ENCODE measurements around the gene COL15A1. TPM values are rescaled to one million over a fixed set of nuclear protein-coding genes. Genes with fewer than 3 reads are reported as not detected.

The COL15A1 gene
- total RNA-seq, 1 donor from 2014 or later: 15.0 TPM

GRCh38 chr9:99114049-99114440 is 170.3 kb downstream of the COL15A1 start:
- intact Hi-C loops (cut with DNase I): no loop called here

DNA sequence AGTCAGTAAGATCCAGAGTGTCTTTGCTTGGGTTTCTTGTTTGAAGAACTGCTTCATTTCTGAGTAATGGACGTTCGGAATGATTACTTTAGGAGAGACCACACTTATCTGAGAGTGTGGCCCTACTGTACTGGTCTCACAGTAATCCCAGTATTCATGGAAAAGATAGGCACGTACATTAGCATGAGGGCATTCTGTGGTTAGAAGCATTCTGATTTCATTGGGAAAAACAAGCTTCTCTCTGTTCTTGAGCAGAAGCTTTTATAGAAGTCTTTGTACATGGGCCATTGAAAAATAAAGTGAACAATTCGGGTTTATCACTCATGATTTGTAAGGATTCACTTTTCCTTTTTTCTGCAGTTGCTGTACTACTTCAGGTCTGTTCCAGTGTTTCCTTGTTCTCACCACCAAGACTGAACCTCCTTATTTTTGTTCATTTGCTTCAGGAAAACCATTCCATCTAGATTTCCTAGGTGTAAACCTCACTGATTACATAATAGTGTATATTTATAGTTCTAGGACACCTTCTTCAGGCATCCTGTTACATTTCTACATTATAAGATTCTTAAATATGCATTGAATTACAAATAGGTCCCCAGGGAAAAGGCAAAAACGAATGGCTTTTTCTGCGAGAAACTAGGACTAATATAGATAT is 171.3 kb downstream of the COL15A1 start:
- no peak for DNase-seq (ENCODE audit: extremely low spot score in 2 of 2)
- no peak overlapping the region for H3K27ac ChIP-seq
- H3K36me3 ChIP-seq: no peaks in the 10 kb centered on the region
- TF ChIP-seq POLR2AphosphoS5 (IDR thresholded peaks at IDR 0.05; ENCODE audit: insufficient read depth in 1 of 2, low read depth in 1 of 2): no peak
- TF ChIP-seq, protein P1, sequence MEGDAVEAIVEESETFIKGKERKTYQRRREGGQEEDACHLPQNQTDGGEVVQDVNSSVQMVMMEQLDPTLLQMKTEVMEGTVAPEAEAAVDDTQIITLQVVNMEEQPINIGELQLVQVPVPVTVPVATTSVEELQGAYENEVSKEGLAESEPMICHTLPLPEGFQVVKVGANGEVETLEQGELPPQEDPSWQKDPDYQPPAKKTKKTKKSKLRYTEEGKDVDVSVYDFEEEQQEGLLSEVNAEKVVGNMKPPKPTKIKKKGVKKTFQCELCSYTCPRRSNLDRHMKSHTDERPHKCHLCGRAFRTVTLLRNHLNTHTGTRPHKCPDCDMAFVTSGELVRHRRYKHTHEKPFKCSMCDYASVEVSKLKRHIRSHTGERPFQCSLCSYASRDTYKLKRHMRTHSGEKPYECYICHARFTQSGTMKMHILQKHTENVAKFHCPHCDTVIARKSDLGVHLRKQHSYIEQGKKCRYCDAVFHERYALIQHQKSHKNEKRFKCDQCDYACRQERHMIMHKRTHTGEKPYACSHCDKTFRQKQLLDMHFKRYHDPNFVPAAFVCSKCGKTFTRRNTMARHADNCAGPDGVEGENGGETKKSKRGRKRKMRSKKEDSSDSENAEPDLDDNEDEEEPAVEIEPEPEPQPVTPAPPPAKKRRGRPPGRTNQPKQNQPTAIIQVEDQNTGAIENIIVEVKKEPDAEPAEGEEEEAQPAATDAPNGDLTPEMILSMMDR (IDR thresholded peaks at IDR 0.05): no peak
- no peak for TF ChIP-seq POLR2A (IDR thresholded peaks at IDR 0.05)
- no peaks in the 10 kb centered on the region for H3K27me3 ChIP-seq
- intact Hi-C loops (cut with DNase I): no loop called here
- no peaks in the 10 kb centered on the region for H3K9me3 ChIP-seq
- peaks cover 78% of the 10 kb centered on the region for H3K4me1 ChIP-seq
- H3K4me3 ChIP-seq: no peak overlapping the region

More at GRCh38 chr9:99114049-99114440, 170.3 kb downstream of the COL15A1 start:
- no peaks in the 10 kb centered on the region for H3K27me3 ChIP-seq
- H3K36me3 ChIP-seq: no peaks in the 10 kb centered on the region
- no peak for DNase-seq (ENCODE audit: extremely low spot score in 2 of 2)
- no peak overlapping the region for H3K27ac ChIP-seq
- peaks cover 82% of the 10 kb centered on the region for H3K4me1 ChIP-seq
- no peak overlapping the region for H3K4me3 ChIP-seq
- TF ChIP-seq POLR2AphosphoS5 (IDR thresholded peaks at IDR 0.05; ENCODE audit: insufficient read depth in 1 of 2, low read depth in 1 of 2): no peak
- TF ChIP-seq, protein P1 (IDR thresholded peaks at IDR 0.05): no peak
- no peak for TF ChIP-seq POLR2A (IDR thresholded peaks at IDR 0.05)
- H3K9me3 ChIP-seq: no peaks in the 10 kb centered on the region

DNA sequence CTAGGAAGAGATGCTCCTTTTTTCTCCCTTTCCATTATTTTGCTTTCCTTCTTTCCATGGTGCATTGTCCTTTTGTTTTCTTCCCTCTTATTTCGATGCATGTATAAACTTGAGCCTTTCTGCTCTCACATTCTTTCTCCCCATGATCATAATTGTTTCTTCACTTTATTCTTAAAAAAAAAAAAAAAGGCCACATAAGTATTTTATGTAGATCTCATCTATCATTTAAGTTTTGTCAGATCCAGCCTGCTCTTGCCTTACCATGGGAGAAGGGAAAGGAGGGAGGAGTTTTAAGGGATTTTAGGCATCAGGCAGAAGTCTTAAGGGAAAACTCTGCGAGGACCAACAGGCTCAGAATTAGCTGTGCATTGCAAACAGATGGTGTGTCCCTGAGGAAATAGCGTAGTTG is 172.3 kb downstream of the COL15A1 start:
- H3K4me1 ChIP-seq: peaks cover 80% of the 10 kb centered on the region
- no peak for DNase-seq (ENCODE audit: extremely low spot score in 2 of 2)
- H3K36me3 ChIP-seq: no peaks in the 10 kb centered on the region
- H3K9me3 ChIP-seq: no peaks in the 10 kb centered on the region
- H3K4me3 ChIP-seq: no peak overlapping the region
- TF ChIP-seq, protein P1 (IDR thresholded peaks at IDR 0.05): no peak
- TF ChIP-seq POLR2A (IDR thresholded peaks at IDR 0.05) (no peak), POLR2AphosphoS5 (IDR thresholded peaks at IDR 0.05; ENCODE audit: insufficient read depth in 1 of 2, low read depth in 1 of 2) (no peak)
- no peak overlapping the region for H3K27ac ChIP-seq
- intact Hi-C loops (cut with DNase I): no loop called here
- no peaks in the 10 kb centered on the region for H3K27me3 ChIP-seq

- no peaks in the 10 kb centered on the region for H3K36me3 ChIP-seq
- TF ChIP-seq, protein P1 (IDR thresholded peaks at IDR 0.05): no peak
- TF ChIP-seq POLR2A (IDR thresholded peaks at IDR 0.05): no peak
- no peak for TF ChIP-seq POLR2AphosphoS5 (IDR thresholded peaks at IDR 0.05; ENCODE audit: insufficient read depth in 1 of 2, low read depth in 1 of 2)
- H3K27me3 ChIP-seq: no peaks in the 10 kb centered on the region
- no peak overlapping the region for H3K4me3 ChIP-seq
- DNase-seq (ENCODE audit: extremely low spot score in 2 of 2): no peak
- H3K9me3 ChIP-seq: no peaks in the 10 kb centered on the region
- intact Hi-C loops (cut with DNase I): no loop called here
- no peak overlapping the region for H3K27ac ChIP-seq
- H3K4me1 ChIP-seq: peaks cover 68% of the 10 kb centered on the region
These were observed 175.2 kb downstream of the COL15A1 start for GRCh38 chr9:99118782-99119466.
